Skeletal muscle tissue (tissue), 4 donors: Measurements from ENCODE around the gene SHD. TPM values are rescaled to one million over a fixed set of nuclear protein-coding genes. Genes with fewer than 3 reads are reported as not detected.
"Not testable (repeated sequence)": the region's sequence is repeated elsewhere in the genome, so short reads cannot be mapped to it uniquely, and the experiment has no call there.

Source experiments
- H3K27ac ChIP-seq: one replicate; pipeline ENCODE4 v1.7.0; 2013; ENCODE audit warnings: mild to moderate bottlenecking, low read depth, low read length, inconsistent platforms
- H3K27me3 ChIP-seq, 3 donors: one replicate each; pipeline ENCODE4 v1.7.0; 2013; ENCODE audit warnings: low read length in 3 of 3; ENCODE audit not compliant: control insufficient read depth in 3 of 3, insufficient read depth in 3 of 3
- H3K36me3 ChIP-seq, 3 donors: one replicate each; pipeline ENCODE4 v1.7.0; 2013; ENCODE audit warnings: low read length in 3 of 3; ENCODE audit not compliant: control insufficient read depth in 3 of 3, insufficient read depth in 3 of 3
- H3K4me1 ChIP-seq, 3 donors: one replicate each; pipeline ENCODE4 v1.7.0; 2013; ENCODE audit warnings: low read length in 3 of 3, mild to moderate bottlenecking in 3 of 3; ENCODE audit not compliant: control insufficient read depth in 3 of 3, insufficient read depth in 3 of 3
- H3K4me3 ChIP-seq, 3 donors: one replicate each; pipeline ENCODE4 v1.7.0; 2013; ENCODE audit warnings: low read length in 3 of 3
- H3K9ac ChIP-seq, 3 donors: one replicate each; pipeline ENCODE4 v1.7.0; 2013; ENCODE audit warnings: low read length in 3 of 3, mild to moderate bottlenecking in 3 of 3, moderate library complexity in 2 of 3, low read depth in 1 of 3
- H3K9me3 ChIP-seq, 3 donors: one replicate each; pipeline ENCODE4 v1.7.0; 2013; ENCODE audit warnings: low read length in 3 of 3; ENCODE audit not compliant: control insufficient read depth in 3 of 3
- total RNA-seq: library from RNA; depleted of rRNA; stranded (reverse); fragments of >200 nt; gene quantifications from one replicate; pipeline ENCODE4 v1.2.3, GENCODE V29; 2014
- donor health status: Osteomylitis.

SHD gene
- total RNA-seq, result 24.5 TPM

GRCh38 chr19:4278419-4279266, at the start of gene SHD:
SHD (plus strand) TSS chr19:4279266; CDS start chr19:4280064, 798 bp downstream.
- Histone ChIP-seq H3K36me3 (no peaks in the 10 kb centered on the region), H3K9ac (no peak within 1 kb of the TSS), H3K27ac (no peak within 1 kb of the TSS), H3K4me3 (no peak within 1 kb of the TSS), H3K4me1 (peaks cover 0 to 3% (median 0%) of the 10 kb centered on the region in 3 donors), H3K27me3 (peaks cover 31 to 41% (median 34%) of the 10 kb centered on the region in 3 donors), H3K9me3 (no peaks in the 10 kb centered on the region)

DNA sequence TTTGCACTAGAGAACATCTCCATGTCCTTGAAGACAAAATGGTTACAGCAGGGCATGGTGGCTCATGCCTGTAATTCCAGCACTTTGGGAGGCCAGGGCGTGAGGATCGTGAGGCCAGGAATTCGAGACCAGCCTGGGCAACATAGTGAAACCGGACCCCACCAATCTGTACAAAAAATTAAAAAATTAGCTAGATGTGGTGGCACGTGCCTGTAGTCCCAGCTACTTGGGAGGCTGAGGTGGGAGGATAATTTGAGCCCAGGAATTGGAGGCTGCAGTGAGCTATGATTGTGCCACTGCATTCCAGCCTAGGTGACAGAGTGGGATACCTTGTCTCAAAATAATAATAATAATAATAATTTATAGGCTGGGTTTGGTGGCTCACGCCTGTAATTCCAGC, 48.8 kb upstream of the SHD start:
- H3K27me3 ChIP-seq, result peaks cover 34 to 48% (median 47%) of the 10 kb centered on the region in 3 donors
- H3K27ac ChIP-seq, H3K36me3 ChIP-seq, H3K4me1 ChIP-seq, H3K9ac ChIP-seq, H3K4me3 ChIP-seq, H3K9me3 ChIP-seq: not testable (repeated sequence)

DNA sequence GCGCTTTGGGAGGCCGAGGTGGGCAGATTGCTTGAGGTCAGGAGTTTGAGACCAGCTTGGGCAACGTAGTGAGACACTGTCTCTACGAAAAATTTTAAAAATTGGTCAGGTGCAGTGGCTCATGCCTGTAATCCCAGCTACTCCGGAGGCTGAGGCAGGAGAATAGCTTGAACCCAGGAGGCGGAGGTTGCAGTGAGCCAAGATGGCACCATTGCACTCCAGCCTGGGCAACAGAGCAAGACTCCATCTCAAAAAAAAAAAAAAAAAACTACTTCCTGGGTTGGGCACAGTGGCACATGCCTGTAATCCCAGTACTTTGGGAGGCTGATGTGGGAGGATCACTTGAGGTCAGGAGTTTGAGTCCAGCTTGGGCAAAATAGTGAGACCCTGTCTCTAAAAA, 47.5 kb upstream of the SHD start:
- H3K9me3 ChIP-seq, H3K36me3 ChIP-seq, H3K4me1 ChIP-seq, H3K4me3 ChIP-seq, H3K9ac ChIP-seq, H3K27ac ChIP-seq: not testable (repeated sequence)
- peaks cover 34 to 48% (median 42%) of the 10 kb centered on the region in 3 donors for H3K27me3 ChIP-seq

DNA sequence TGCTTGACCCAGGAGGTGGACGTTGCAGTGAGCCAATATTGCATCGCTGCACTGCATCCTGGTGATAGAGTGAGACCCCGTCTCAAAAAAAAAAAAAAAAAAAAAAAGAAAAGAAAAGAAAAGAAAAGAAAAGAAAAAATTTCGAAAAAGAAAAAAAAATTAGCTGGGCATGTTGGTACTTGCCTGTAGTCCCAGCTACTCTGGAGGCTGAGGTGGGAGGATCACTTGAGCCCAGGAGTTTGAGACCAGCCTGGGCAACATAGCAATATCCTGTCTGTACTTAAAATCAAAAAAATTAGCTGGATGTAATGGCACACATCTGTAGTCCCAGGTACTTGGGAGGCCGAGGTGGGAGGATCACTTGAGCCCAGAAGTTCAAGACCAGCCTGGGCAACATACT, 46.9 kb upstream of the SHD start:
- not testable (repeated sequence) for H3K36me3 ChIP-seq, H3K9ac ChIP-seq
- H3K27me3 ChIP-seq, result peaks cover 38 to 48% (median 48%) of the 10 kb centered on the region in 3 donors

GRCh38 chr19:4232614-4233281, 46.3 kb upstream of the SHD start:
- H3K9ac ChIP-seq, result no peak overlapping the region

More for the DNA sequence above, 46.9 kb upstream of the SHD start:
- not testable (repeated sequence) for H3K27ac ChIP-seq, H3K4me1 ChIP-seq, H3K9me3 ChIP-seq, H3K4me3 ChIP-seq

GRCh38 chr19:4233282-4233853, 45.7 kb upstream of the SHD start:
- H3K27me3 ChIP-seq, result peaks cover 32 to 50% (median 45%) of the 10 kb centered on the region in 3 donors
- no peaks in the 10 kb centered on the region for H3K9me3 ChIP-seq
- no peaks in the 10 kb centered on the region for H3K4me1 ChIP-seq
- no peak overlapping the region for H3K27ac ChIP-seq
- H3K9ac ChIP-seq, result no peak overlapping the region
- H3K4me3 ChIP-seq, result no peak overlapping the region
- no peaks in the 10 kb centered on the region for H3K36me3 ChIP-seq

More at GRCh38 chr19:4232614-4233281, 46.3 kb upstream of the SHD start:
- no peaks in the 10 kb centered on the region for H3K9me3 ChIP-seq
- no peaks in the 10 kb centered on the region for H3K4me1 ChIP-seq
- peaks cover 37 to 50% (median 48%) of the 10 kb centered on the region in 3 donors for H3K27me3 ChIP-seq
- no peak overlapping the region for H3K4me3 ChIP-seq
- H3K27ac ChIP-seq, result no peak overlapping the region
- H3K36me3 ChIP-seq, result no peaks in the 10 kb centered on the region

DNA sequence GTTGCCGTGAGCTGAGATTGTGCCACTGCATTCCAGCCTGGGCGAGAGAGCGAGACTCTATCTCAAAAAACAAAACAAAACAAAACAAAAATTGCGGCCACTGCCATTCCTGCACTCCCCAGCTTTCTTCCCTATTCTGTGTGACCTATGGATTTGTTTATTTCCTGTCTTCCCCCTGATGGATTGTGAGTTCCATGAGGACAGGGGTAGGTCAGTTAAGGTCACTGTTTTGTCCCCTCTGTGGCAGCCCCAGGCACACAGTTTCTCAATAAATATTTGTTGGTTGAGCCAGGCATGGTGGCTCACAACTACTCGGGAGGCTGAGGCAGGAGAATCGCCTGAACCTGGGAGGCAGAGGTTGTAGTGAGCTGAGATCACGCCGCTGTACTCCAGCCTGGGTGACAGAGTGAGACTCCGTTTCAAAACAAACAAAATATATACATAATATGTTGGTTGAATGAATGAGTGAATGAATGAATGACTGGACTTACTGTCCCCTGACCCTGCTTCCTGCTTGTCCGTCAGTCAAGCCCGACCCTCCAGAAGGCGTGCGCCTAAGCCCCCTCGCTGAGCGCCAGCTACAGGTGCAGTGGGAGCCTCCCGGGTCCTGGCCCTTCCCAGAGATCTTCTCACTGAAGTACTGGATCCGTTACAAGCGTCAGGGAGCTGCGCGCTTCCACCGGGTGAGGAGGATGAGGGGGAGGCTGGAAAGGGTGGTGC, 44.8 kb upstream of the SHD start:
- H3K27ac ChIP-seq, result no peak overlapping the region
- no peaks in the 10 kb centered on the region for H3K36me3 ChIP-seq
- H3K4me3 ChIP-seq, result no peak overlapping the region
- H3K9ac ChIP-seq, result no peak overlapping the region
- no peaks in the 10 kb centered on the region for H3K9me3 ChIP-seq
- no peaks in the 10 kb centered on the region for H3K4me1 ChIP-seq
- H3K27me3 ChIP-seq, result peaks cover 23 to 41% (median 36%) of the 10 kb centered on the region in 3 donors

DNA sequence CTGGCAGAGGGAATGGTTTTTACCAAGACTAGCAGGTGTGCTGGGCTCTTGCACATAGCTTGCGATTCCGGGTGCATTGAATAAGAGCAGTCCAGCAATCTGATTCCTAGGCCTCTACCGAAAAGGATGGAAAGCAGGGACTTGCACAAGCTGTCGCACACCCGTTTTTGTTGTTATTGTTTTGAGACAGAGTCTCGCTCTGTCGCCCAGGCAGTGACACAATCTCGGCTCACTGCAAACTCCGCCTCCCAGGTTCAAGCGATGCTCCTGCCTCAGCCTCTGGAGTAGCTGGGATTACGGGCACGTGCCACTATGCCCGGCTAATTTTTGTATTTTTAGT, 44.2 kb upstream of the SHD start:
- no peaks in the 10 kb centered on the region for H3K9me3 ChIP-seq
- H3K27ac ChIP-seq, result no peak overlapping the region
- H3K9ac ChIP-seq, result no peak overlapping the region
- H3K4me1 ChIP-seq, result no peaks in the 10 kb centered on the region
- peaks cover 18 to 36% (median 32%) of the 10 kb centered on the region in 3 donors for H3K27me3 ChIP-seq
- no peak overlapping the region for H3K4me3 ChIP-seq
- H3K36me3 ChIP-seq, result no peaks in the 10 kb centered on the region

DNA sequence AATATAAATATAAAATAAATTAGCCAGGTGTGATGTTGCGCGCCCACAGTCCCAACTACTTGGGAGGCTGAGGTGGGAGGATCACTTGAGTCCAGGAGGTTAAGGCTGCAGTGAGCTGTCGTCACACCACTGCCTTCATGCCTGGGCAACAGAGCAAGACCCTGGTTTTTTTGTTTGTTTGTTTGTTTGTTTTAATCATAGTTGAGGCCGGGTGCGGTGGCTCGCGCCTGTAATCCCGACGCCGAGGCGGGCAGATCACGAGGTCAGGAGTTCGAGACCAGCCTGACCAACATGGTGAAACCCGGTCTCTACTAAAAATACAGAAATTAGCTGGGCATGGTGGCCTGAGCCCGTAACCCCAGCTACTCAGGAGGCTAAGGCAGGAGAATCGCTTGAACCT, 41.6 kb upstream of the SHD start:
- peaks cover 18 to 28% (median 21%) of the 10 kb centered on the region in 3 donors for H3K27me3 ChIP-seq
- H3K9ac ChIP-seq, result not testable (repeated sequence)

More for the DNA sequence above, 41.6 kb upstream of the SHD start:
- not testable (repeated sequence) for H3K36me3 ChIP-seq, H3K9me3 ChIP-seq, H3K4me3 ChIP-seq, H3K27ac ChIP-seq, H3K4me1 ChIP-seq
